Activated CD8-positive, alpha-beta memory T cell treated with anti-CD3 and anti-CD28 coated beads, Interleukin-2, amount 50 U/mL, for 24 hours (primary cell): ENCODE measurements around the gene IL15.

Experiments
- DNase-seq: peaks from one replicate; pipeline ENCODE4 v3.0.0-alpha.2; 2020; ENCODE audit errors: extremely low read depth

IL15 gene

DNA sequence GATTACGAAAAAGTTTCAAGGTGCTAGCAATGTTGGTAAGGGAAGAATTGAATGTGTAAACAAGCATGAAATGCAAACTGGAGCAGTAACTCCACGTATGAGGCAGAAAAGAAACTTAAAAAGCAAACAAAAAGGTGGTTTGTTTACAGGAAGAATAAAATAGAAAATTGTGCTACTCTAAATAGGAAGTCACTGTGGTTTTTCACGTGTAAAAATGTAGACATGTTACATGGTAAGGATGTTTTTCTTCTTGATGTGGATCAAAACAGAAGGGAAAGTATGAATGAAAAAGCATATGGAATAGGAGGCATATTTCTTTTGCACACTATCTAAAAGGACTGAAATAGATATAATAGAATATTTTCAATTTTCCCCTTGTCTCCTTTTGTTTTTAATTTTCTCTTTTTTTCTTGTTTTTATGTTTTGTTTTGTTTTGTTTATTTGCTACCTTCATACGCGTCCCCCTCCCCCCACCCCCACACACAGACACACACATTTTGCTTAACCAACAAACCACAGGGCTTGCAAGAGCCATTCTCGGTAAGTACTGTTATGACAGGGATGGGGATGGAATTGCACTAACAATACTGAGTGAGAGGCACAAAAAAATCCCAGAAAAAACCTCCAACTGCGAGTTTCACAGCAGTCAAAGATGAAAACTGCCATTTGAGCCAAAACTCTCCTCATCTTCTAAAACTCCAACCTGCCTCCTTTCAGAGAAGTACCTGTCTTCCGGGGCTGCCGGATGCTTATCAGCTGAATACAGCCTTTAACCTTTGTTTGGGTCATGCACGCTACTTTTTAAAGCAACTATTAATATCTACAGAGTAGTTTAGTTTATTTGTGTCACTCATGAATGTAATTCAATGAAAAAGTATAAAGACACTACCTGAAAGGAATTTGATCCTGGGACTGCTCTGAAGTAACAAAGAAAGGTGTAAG is 135.8 kb downstream of the IL15 start:
- no peak for DNase-seq

DNA sequence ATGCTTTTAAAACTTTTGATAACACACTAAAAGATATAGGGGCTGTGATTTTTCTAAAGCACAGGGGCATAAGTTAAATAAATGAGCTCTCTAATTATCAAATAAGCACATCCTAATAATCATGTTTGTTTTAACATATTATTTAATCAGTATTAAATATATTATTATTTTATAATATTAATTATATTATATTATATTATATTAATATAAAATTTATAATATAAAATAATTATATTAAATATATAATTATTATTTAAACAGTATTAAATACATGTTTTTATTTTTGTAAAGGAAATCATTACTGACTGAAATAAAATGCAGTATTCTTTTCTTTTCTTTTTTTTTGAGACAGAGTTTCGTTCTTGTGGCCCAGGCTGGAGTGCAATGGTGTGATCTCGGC is 136.5 kb downstream of the IL15 start:
- DNase-seq: no peak

DNA sequence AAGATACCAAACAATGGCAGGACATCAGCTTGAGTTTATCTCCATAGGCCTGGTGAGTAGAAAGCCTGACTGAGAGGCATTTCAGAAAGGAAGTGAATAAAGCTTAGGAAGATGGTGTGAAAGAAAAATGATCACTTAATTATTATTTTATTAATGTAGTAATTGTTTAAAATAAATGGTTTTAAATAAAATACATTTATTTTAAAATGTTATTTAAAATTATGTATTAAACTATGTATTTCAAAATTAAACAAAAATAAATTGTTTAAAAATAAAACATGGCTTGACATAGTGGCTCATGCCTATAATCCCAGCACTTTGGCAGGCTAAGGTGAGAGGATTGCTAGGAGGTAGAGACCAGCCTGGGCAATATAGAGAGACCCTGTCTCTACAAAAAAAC is 145.8 kb downstream of the IL15 start:
- DNase-seq: no peak
